GM13977 (cell line): Measurements from ENCODE around the gene PCDHA12.
"Not testable (repeated sequence)": the region's sequence is repeated elsewhere in the genome, so short reads cannot be mapped to it uniquely, and the experiment has no call there.

Source experiments
- DNase-seq: peaks from one replicate; pipeline ENCODE4 v3.0.0; 2012; ENCODE audit warnings: low spot score
- in situ Hi-C: fragments of 300-500 bp; cut with MboI; formaldehyde crosslinking; loops from one replicate; pipeline ENCODE4 v1.12.0; 2022; ENCODE audit warnings: low sequenced_read_pairs, low pct_unique_long_range_greater_than_20kb, mixed read lengths, inconsistent platforms; ENCODE audit not compliant: unreplicated experiment
- TF ChIP-seq, protein P1 (sequence below): IDR thresholded peaks from 2 replicates; pipeline ENCODE4 v1.5.1; 2012; ENCODE audit warnings: mild to moderate bottlenecking, control low read depth; ENCODE audit not compliant: insufficient read depth; ENCODE audit errors: extremely low read depth, missing control alignments

PCDHA12 gene, protein sequence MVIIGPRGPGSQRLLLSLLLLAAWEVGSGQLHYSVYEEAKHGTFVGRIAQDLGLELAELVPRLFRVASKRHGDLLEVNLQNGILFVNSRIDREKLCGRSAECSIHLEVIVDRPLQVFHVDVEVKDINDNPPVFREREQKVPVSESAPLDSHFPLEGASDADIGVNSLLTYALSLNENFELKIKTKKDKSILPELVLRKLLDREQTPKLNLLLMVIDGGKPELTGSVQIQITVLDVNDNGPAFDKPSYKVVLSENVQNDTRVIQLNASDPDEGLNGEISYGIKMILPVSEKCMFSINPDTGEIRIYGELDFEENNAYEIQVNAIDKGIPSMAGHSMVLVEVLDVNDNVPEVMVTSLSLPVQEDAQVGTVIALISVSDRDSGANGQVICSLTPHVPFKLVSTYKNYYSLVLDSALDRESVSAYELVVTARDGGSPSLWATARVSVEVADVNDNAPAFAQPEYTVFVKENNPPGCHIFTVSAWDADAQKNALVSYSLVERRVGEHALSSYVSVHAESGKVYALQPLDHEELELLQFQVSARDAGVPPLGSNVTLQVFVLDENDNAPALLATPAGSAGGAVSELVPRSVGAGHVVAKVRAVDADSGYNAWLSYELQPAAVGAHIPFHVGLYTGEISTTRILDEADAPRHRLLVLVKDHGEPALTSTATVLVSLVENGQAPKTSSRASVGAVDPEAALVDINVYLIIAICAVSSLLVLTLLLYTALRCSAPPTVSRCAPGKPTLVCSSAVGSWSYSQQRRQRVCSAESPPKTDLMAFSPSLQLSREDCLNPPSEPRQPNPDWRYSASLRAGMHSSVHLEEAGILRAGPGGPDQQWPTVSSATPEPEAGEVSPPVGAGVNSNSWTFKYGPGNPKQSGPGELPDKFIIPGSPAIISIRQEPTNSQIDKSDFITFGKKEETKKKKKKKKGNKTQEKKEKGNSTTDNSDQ

DNA sequence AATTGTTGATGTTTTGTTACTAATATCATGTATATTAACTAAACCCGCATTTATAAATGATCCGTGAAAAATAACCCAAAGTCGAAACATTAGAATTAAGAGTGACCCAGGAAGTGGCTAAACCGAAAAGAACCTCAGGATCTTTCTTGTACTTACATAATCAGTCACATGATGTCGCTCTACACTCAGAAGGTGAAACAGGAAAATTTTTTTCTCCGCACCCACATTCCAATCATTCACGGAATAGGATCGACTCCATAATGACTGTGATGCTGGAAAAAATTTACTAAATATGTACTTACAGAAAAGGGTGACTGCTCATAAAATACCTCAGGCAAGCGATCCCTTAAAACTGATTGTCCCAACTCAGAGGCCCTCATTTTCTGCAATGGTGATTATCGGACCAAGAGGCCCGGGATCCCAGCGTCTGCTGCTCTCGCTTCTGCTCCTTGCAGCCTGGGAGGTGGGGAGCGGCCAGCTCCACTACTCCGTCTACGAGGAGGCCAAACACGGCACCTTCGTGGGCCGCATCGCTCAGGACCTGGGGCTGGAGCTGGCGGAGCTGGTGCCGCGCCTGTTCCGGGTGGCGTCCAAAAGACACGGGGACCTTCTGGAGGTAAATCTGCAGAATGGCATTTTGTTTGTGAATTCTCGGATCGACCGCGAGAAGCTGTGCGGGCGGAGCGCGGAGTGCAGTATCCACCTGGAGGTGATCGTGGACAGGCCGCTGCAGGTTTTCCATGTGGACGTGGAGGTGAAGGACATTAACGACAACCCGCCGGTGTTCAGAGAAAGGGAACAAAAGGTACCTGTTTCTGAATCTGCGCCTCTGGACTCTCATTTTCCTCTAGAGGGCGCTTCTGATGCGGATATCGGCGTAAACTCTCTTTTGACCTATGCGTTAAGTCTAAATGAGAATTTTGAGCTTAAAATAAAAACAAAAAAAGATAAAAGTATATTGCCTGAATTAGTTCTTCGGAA, at the start of gene PCDHA12:
PCDHA12 (plus strand) TSS at position 224 of the 981 bp plus-strand sequence; CDS start at position 389, 165 bp downstream.
- TF ChIP-seq, protein P1, sequence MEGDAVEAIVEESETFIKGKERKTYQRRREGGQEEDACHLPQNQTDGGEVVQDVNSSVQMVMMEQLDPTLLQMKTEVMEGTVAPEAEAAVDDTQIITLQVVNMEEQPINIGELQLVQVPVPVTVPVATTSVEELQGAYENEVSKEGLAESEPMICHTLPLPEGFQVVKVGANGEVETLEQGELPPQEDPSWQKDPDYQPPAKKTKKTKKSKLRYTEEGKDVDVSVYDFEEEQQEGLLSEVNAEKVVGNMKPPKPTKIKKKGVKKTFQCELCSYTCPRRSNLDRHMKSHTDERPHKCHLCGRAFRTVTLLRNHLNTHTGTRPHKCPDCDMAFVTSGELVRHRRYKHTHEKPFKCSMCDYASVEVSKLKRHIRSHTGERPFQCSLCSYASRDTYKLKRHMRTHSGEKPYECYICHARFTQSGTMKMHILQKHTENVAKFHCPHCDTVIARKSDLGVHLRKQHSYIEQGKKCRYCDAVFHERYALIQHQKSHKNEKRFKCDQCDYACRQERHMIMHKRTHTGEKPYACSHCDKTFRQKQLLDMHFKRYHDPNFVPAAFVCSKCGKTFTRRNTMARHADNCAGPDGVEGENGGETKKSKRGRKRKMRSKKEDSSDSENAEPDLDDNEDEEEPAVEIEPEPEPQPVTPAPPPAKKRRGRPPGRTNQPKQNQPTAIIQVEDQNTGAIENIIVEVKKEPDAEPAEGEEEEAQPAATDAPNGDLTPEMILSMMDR, result no peak
- no peak for DNase-seq
- in situ Hi-C loops, result no loop called here

DNA sequence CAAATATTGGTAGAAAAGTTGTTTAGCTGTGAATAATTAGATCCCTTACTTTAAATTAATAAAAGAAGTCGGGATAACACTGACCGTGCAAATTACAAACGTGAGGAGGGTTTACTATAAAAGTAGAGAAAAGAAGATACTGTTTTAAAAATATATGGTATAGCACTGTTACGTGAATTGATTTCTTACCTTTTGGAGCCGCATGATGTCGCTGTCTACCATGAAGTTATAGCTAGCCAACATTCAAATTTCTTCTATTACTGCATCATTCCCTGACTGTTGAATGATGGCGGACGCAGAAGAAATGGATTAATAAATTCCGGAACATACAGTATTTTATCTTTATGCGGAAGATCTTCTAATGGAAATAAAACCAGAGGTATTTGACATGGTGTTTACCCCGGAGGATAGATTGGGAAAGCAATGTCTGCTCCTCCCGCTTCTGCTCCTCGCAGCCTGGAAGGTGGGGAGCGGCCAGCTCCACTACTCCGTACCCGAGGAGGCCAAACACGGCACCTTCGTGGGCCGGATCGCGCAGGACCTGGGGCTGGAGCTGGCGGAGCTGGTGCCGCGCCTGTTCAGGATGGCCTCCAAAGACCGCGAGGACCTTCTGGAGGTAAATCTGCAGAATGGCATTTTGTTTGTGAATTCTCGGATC, 47.3 kb upstream of the PCDHA12 start, which contains the start of gene PCDHA6:
PCDHA6 (plus strand) TSS at position 257 of the 658 bp plus-strand sequence; CDS start at position 389, 132 bp downstream.
- TF ChIP-seq, protein P1, result no peak
- in situ Hi-C loops, result no loop called here
- no peak for DNase-seq

DNA sequence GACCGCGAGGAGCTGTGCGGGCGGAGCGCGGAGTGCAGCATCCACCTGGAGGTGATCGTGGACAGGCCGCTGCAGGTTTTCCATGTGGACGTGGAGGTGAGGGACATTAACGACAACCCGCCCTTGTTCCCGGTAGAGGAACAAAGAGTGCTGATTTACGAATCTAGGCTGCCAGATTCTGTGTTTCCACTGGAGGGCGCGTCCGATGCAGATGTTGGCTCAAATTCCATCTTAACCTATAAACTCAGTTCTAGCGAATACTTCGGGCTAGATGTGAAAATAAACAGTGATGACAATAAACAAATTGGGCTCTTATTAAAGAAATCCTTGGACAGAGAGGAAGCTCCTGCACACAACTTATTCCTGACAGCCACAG, 46.8 kb upstream of the PCDHA12 start:
- DNase-seq, result no peak
- in situ Hi-C loops, result no loop called here
- TF ChIP-seq, protein P1, result no peak

DNA sequence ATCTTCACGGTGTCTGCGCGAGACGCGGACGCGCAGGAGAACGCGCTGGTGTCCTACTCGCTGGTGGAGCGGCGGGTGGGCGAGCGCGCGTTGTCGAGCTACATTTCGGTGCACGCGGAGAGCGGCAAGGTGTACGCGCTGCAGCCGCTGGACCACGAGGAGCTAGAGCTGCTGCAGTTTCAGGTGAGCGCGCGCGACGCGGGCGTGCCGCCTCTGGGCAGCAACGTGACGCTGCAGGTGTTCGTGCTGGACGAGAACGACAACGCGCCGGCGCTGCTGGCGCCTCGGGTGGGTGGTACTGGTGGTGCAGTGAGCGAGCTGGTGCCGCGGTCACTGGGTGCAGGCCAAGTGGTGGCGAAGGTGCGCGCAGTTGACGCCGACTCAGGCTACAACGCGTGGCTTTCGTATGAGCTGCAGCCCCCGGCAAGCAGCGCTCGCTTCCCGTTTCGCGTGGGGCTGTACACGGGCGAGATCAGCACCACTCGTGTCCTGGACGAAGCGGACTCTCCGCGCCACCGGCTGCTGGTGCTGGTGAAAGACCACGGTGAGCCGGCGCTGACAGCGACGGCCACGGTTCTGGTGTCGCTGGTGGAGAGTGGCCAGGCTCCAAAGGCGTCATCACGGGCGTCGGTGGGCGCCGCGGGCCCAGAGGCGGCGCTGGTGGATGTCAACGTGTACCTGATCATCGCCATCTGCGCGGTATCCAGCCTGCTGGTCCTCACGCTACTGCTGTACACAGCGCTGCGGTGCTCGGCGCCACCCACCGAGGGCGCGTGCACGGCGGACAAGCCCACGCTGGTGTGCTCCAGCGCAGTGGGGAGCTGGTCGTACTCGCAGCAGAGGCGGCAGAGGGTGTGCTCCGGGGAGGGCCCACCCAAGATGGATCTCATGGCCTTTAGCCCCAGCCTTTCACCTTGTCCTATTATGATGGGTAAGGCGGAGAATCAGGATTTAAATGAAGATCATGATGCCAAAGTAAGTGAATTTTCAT, 45.3 kb upstream of the PCDHA12 start:
- DNase-seq, in situ Hi-C loops: not testable (repeated sequence)

DNA sequence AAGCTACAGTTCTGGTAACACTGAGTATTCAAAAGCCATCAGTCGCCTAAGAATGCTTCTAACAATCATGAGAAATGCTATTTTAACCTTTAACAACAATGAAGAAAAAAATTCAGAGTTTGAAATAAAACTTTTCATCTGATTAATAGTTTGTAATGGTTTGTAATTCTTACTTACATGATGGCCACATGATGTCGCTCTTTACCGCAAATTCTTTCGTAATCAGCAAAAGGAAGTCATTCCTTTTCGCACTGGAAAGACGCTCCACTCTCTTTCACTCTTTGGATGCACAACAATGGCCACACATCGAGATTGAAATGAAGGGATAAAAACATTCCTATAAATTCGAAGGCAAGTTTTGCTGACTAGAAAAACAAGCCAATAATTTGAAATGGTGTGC, 41.1 kb upstream of the PCDHA12 start, which contains the start of gene PCDHA7:
PCDHA7 (plus strand) TSS at position 277 of the 400 bp plus-strand sequence; CDS start at position 392, 115 bp downstream.
- in situ Hi-C loops, result no loop called here
- TF ChIP-seq, protein P1, result peak; percentile 16
- DNase-seq, result no peak

DNA sequence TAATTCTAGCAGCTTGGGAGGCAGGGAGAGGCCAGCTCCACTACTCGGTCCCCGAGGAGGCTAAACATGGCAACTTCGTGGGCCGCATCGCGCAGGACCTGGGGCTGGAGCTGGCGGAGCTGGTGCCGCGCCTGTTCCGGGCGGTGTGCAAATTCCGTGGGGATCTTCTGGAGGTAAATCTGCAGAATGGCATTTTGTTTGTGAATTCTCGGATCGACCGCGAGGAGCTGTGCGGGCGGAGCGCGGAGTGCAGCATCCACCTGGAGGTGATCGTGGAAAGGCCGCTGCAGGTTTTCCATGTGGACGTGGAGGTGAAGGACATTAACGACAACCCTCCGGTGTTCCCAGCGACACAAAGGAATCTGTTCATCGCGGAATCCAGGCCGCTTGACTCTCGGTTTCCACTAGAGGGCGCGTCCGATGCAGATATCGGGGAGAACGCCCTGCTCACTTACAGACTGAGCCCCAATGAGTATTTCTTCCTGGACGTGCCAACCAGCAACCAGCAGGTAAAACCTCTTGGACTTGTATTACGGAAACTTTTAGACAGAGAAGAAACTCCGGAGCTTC, 40.6 kb upstream of the PCDHA12 start:
- in situ Hi-C loops, DNase-seq: not testable (repeated sequence)
